GM19193 (cell line): ENCODE results near the gene CD46.

Source experiments
- POLR2A ChIP-seq: IDR thresholded peaks from 4 replicates; pipeline ENCODE4 v1.6.1; 2011; ENCODE audit not compliant: insufficient read depth, insufficient read length; ENCODE audit errors: extremely low read depth

CD46 gene

DNA sequence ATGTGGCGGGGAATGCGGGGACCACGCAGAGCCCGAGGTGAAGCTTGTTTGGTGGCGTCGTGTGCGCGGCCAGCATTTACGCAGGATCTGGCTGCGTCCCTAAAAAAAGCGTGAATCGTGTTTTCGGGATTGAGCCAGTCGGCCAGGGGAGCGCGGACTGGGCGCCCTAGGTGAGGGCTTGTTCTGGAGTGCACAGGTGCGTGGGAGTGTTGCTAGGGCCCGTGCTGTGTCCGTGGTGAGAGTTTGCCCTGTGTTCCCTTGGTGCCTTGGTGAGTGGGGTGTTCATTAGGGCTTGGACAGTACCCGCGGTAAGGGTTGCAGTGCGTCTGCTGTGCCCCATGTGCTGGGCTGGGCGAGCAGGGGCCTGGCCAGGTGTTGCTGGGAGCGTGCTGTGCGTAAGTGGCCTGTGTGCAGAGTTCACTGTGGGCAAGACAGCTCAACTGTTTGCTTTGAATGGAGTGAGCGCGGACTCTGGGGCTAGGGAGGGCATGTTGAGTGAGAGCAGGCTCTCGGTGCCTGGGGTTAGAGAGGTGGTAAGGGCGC is 673 bp downstream of the CD46 start:
- no peak for TF ChIP-seq POLR2A

DNA sequence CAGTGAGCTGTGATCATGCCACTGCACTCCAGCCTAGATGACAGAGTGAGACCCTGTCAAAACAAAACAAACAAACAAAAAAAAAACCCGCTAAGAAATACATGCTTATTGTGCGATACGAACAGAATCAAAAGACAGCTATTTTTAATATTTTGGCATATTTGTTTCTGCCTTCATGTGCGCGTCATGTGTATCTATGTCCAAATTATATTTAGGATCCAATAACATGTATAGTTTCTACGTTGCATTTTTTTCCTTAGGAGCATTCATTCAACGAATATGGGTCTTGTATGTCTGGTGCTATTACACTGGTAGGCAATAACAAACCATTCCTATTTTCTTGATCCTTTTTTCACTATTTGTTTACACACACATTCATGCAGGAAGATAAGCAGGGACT is 1.8 kb downstream of the CD46 start:
- no peak for TF ChIP-seq POLR2A

GRCh38 chr1:207754011-207754410 is 2.2 kb downstream of the CD46 start:
- no peak for TF ChIP-seq POLR2A

GRCh38 chr1:207754974-207755700 is 3.3 kb downstream of the CD46 start:
- no peak for TF ChIP-seq POLR2A

GRCh38 chr1:207755846-207756693 is 4.2 kb downstream of the CD46 start:
- no peak for TF ChIP-seq POLR2A

GRCh38 chr1:207762622-207763021 is 10.8 kb downstream of the CD46 start:
- no peak for TF ChIP-seq POLR2A

DNA sequence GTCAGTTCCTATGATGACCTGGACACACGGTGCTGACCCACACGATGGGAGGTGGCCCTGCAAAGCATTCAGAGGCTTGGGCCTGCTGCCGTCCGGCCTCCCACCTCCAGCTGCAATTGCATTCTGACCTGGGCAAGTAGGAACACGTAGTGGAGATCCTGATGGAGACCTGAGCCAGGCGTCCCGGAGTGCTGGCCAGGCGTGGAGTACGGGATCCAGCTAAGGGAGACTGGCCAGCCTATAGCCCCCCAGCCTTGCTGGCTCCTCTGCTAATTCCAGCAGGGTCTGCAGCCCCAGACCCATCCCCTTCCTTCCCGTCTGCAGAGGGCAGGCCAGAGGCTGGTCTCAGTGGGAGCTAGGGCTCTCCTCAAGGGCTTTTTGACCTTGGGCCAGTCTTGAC is 11.2 kb downstream of the CD46 start:
- no peak for TF ChIP-seq POLR2A

- no peak for TF ChIP-seq POLR2A
These were observed 12.1 kb downstream of the CD46 start for GRCh38 chr1:207763972-207764371.

- no peak for TF ChIP-seq POLR2A
These were observed 14.7 kb downstream of the CD46 start for GRCh38 chr1:207766569-207766968.

GRCh38 chr1:207779008-207779407 is 27.2 kb downstream of the CD46 start:
- no peak for TF ChIP-seq POLR2A

GRCh38 chr1:207781312-207781711 is 29.5 kb downstream of the CD46 start:
- TF ChIP-seq POLR2A: no peak

- no peak for TF ChIP-seq POLR2A
These were observed 35.9 kb downstream of the CD46 start for GRCh38 chr1:207787776-207788175.

- TF ChIP-seq POLR2A: no peak
These were observed 37.5 kb downstream of the CD46 start for GRCh38 chr1:207789386-207789785.

DNA sequence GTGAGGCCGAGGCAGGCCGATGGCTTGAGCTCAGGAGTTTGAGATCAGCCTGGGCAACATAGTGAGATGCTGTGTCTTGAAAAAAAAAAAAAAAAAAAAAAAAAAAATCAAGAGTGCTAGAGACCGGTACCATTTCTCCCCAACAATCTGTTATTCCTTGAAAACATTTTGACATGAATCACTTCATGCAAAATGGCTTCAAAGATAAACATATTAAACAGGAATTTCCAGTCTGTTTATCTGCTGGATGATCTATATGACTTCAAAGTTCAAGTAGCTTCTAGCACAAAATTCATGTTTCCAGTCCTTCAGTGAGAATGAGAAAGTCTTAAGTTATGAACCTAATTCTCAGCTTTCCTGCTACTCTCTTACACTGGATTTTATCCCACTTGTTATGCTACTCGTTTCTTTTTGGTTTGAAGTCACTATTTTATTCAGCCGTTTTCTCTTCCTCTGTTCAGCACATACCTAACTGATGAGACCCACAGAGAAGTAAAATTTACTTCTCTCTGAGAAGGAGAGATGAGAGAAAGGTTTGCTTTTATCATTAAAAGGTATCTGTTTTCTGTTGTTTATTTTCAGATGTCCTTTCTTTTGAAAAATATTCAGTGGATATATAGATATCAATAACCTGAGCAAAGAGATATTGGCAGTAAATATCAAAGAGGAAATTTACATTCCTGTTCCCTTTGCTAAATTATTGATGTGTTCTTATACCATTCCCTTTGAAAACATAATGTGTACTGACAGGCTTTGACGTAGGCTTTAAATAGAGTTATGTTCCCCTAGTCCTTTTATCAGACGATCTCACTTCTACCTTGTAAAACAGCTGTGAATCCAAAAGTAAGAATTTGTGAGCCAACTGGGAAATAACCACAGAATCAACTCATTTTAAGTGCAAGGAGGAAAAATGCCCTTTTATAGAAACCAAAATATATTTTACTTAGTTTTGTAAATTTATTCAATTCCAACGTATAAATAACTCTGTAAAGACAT is 38.2 kb downstream of the CD46 start:
- no peak for TF ChIP-seq POLR2A

DNA sequence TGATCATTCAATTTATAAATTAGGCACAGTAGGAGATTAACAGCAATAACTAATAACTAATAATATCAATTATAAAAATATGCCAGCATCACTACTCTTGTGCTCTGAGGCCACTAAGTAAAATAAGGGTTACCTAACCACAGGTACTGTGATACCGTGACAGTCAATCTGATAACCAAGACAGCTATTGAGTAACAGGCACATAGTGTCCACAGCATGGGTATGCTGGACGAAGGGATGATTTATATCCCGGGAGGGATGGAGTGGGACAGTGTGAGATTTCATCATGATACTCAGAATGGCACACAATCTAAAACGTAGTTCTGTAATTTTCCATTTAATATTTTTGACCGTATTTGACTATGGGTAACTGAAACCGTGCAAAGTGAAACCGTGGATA is 39.4 kb downstream of the CD46 start:
- no peak for TF ChIP-seq POLR2A
